Raji (cell line): ENCODE measurements around the gene BCL11A.

Experiments used
- POLR2A ChIP-seq: IDR thresholded peaks from 2 replicates; pipeline ENCODE4 v1.6.1; 2011; ENCODE audit warnings: low read depth, low read length, control low read depth; ENCODE audit not compliant: insufficient read depth

Gene BCL11A

GRCh38 chr2:60513191-60513590, 40.3 kb downstream of the BCL11A start:
- no peak for TF ChIP-seq POLR2A

GRCh38 chr2:60512641-60513040, 40.8 kb downstream of the BCL11A start:
- TF ChIP-seq POLR2A = no peak

- TF ChIP-seq POLR2A = no peak
Observed at GRCh38 chr2:60512062-60512622, 41.3 kb downstream of the BCL11A start.

GRCh38 chr2:60510713-60511112, 42.7 kb downstream of the BCL11A start:
- no peak for TF ChIP-seq POLR2A

GRCh38 chr2:60509066-60509465, 44.4 kb downstream of the BCL11A start:
- no peak for TF ChIP-seq POLR2A

- no peak for TF ChIP-seq POLR2A
Observed at GRCh38 chr2:60508339-60508917, 45.0 kb downstream of the BCL11A start.

- no peak for TF ChIP-seq POLR2A
Observed at GRCh38 chr2:60507211-60507965, 46.1 kb downstream of the BCL11A start.

- no peak for TF ChIP-seq POLR2A
Observed at GRCh38 chr2:60505880-60506260, 47.6 kb downstream of the BCL11A start.

- TF ChIP-seq POLR2A = no peak
Observed at GRCh38 chr2:60505240-60505879, 48.1 kb downstream of the BCL11A start.

- no peak for TF ChIP-seq POLR2A
Observed at GRCh38 chr2:60504049-60504448, 49.4 kb downstream of the BCL11A start.

- TF ChIP-seq POLR2A = no peak
Observed at GRCh38 chr2:60502144-60502543, 51.3 kb downstream of the BCL11A start.

GRCh38 chr2:60500861-60501260, 52.6 kb downstream of the BCL11A start:
- no peak for TF ChIP-seq POLR2A

- TF ChIP-seq POLR2A = no peak
Observed at GRCh38 chr2:60499651-60500265, 53.7 kb downstream of the BCL11A start.

- TF ChIP-seq POLR2A = no peak
Observed at GRCh38 chr2:60498816-60499429, 54.5 kb downstream of the BCL11A start.
